Testis (tissue), 2 donors: Measurements from ENCODE around the gene YTHDF1.

Experiments used
- POLR2A ChIP-seq: fragments of 450-650 bp; IDR thresholded peaks from one replicate; pipeline ENCODE4 v1.6.1; 2017; ENCODE audit warnings: antibody characterized with exemption, mild to moderate bottlenecking, moderate library complexity
- TF ChIP-seq, protein P1 (sequence below), 3 experiments: fragments of 450-650 bp in 2 of 3; fragments of 200-600 bp in 1 of 3; sonication (generic) in 1 of 3; IDR thresholded peaks; one replicate each; pipeline ENCODE4 v1.5.1; 2016 to 2019; ENCODE audit warnings: antibody characterized with exemption in 3 of 3, mild to moderate bottlenecking in 2 of 3, moderate library complexity in 1 of 3

DNA sequence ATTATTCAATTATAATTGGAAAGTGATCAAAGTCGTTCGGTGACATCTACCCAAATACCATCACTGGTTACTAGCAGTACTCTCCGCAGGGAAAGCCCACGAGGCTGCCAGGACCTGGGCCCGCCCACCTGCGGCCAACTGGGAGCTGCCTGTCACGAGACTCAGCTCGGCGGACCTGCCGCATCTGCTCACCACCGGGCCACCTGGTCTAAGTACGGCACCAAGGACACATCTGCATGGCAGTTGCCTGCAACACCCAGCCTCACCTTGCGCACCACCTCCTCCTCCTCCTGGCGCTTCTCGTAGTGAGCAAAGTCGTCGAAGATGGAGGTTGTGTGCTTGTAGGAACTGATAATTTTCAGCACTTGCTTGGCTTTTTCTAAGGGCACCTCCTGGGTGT, 13.9 kb downstream of the YTHDF1 start:
- TF ChIP-seq, protein P1, sequence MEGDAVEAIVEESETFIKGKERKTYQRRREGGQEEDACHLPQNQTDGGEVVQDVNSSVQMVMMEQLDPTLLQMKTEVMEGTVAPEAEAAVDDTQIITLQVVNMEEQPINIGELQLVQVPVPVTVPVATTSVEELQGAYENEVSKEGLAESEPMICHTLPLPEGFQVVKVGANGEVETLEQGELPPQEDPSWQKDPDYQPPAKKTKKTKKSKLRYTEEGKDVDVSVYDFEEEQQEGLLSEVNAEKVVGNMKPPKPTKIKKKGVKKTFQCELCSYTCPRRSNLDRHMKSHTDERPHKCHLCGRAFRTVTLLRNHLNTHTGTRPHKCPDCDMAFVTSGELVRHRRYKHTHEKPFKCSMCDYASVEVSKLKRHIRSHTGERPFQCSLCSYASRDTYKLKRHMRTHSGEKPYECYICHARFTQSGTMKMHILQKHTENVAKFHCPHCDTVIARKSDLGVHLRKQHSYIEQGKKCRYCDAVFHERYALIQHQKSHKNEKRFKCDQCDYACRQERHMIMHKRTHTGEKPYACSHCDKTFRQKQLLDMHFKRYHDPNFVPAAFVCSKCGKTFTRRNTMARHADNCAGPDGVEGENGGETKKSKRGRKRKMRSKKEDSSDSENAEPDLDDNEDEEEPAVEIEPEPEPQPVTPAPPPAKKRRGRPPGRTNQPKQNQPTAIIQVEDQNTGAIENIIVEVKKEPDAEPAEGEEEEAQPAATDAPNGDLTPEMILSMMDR (IDR thresholded peaks at IDR 0.05) = no peak
- no peak for TF ChIP-seq POLR2A
